ENCODE data around the gene HS2ST1. TPM values are rescaled to one million over a fixed set of nuclear protein-coding genes. Genes with fewer than 3 reads are reported as not detected.
"Not testable (repeated sequence)": the region's sequence is repeated elsewhere in the genome, so short reads cannot be mapped to it uniquely, and the experiment has no call there.

Gene HS2ST1
- total RNA-seq, 2 experiments from 2014 or later, result 20.6 to 23.0 TPM

DNA sequence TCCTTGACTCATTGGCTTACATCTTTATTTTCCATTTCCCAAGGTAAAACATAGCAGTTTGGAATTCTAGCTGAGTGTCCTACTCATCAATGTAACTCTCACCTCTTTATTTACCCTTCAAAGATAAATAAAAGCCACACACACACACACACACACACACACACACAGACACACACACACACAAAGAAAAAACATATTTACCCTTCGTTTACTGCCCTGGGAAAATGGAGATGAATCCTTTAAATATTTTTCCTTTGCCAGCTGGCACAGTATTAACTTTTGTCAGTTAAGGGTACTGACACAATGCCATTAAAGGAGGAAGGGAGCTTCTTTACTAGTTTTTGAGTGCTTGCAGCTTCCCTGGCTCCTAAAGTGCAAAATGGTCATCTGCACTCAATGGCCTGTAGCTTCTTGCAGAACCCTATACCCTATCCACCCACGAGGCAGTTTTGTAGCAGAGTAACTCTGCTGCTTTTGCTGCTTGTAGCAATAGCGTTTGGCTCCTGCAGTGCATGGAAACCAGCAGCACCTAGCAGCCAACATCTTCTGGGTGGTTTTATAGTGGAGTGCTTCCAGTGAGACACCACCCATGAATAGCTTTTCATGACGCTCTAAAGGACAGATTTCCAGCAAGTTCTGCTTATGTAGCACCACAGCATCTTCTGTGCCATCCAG is 103.7 kb downstream of the HS2ST1 start:
- no peak overlapping the region for H3K27ac Mint-ChIP-seq
- peaks cover 5% of the 10 kb centered on the region for H3K36me3 Mint-ChIP-seq (ENCODE audit: low read depth)
- H3K27me3 Mint-ChIP-seq, result no peaks in the 10 kb centered on the region
- H3K4me1 Mint-ChIP-seq, result no peaks in the 10 kb centered on the region
- no peak overlapping the region for H3K4me3 Mint-ChIP-seq
- CTCF ChIA-PET, result no interaction called here
- no peak for DNase-seq
- POLR2A ChIA-PET, result no interaction called here
- peaks cover 10% of the 10 kb centered on the region for H3K9me3 Mint-ChIP-seq

DNA sequence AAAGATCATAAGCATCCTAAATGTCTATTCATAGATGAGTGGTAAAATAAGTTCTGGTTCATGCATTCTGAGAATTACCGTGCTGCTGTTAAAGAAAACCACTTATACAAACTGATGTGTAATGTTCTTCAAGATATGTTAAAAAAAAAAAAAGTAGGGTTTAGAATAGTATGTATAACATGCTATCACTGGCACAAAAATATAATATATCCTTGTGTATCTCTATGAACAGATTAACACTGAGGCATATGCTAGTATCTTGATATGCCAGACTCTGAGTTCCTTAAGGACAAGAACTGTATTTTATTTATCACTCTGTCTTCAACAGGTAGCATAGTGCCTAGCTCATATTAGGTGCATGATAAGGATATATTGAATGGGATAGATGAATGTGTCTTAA is 108.9 kb downstream of the HS2ST1 start:
- Mint-ChIP-seq H3K36me3 (ENCODE audit: low read depth) (no peaks in the 10 kb centered on the region), H3K4me1 (no peaks in the 10 kb centered on the region), H3K27ac (no peak overlapping the region), H3K27me3 (no peaks in the 10 kb centered on the region), H3K9me3 (no peaks in the 10 kb centered on the region), H3K4me3 (no peak overlapping the region)
- DNase-seq, result no peak
- ChIA-PET POLR2A (no interaction called here), CTCF (interaction anchor here (0.5 kb wide), 1 partner anchor 894 kb away, joined by 3 read pairs; no protein-coding TSS in a partner anchor)

DNA sequence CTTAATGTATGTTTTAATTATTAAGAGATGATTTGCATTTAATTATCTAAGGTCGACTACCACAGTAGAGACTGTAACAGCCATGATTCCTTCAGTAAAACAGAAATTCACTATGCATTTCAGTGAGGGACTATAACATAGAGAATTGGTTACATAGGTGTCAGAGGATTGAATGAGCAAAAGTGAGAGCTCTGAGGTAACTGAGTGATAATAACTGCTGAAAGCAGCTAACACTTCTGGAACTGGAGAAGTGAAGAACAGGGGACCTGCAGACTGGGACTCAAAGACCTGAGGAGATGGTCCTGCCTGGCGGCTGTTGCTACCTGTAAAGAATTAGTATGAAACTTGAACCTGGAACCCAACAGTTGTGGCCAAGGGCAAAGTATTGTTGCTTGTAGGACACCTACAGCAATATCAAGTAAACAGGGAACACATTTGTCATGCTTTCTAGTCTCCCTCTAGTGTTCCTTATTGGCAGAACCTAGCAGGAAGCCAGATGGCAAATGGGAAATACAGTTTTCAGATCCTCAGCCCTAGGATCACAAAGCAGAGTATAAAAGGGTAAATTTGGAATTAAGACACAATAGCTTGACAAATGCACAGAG is 110.6 kb downstream of the HS2ST1 start:
- DNase-seq, result no peak
- Mint-ChIP-seq H3K27ac (no peak overlapping the region), H3K4me3 (no peak overlapping the region), H3K4me1 (no peaks in the 10 kb centered on the region), H3K9me3 (no peaks in the 10 kb centered on the region), H3K27me3 (no peaks in the 10 kb centered on the region), H3K36me3 (ENCODE audit: low read depth) (no peaks in the 10 kb centered on the region)
- ChIA-PET POLR2A (no interaction called here), CTCF (interaction anchor here (1.0 to 1.5 kb wide), 3 partner anchors 19 to 109 kb away, joined by 3 to 4 read pairs (median 3); no protein-coding TSS in a partner anchor)

DNA sequence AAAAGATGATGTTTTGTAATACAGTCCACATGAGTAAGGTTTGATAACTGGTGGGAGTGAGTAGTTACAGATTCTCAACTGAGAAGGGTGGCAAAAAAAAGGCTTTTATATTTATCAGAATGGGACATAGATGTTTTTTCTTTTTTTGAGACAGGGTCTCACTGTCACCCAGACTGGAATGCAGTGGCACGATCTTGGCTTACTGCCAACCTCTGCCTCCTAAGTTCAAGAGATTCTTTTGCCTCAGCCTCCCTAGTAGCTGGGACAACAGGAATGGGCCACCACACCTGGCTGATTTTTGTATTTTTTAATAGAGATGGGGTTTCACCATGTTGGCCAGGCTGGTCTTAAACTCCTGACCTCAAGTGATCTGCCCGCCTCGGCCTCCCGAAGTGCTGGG is 113.1 kb downstream of the HS2ST1 start:
- DNase-seq; H3K36me3 Mint-ChIP-seq (ENCODE audit: low read depth); H3K4me1 Mint-ChIP-seq; POLR2A ChIA-PET; H3K27ac Mint-ChIP-seq; H3K4me3 Mint-ChIP-seq; H3K27me3 Mint-ChIP-seq; CTCF ChIA-PET; H3K9me3 Mint-ChIP-seq: not testable (repeated sequence)

DNA sequence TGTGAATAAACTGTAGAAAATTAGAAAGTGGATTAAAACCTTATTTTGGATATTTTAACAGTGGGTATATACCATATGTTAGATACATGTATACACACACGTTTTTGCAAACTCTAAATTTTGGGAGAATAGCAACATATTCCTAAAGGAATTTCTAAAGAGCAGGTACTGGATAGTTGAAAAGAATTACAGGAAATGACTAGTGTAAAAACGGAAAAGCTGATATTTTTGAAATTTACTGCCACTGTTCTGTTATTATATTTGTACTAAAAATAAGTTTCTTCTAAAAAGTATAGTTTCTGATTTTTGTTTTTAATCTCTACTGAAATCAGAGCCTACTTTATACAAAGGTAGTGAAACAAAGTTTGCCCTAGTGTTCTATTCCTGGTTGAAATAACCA is 114.1 kb downstream of the HS2ST1 start:
- ChIA-PET CTCF (no interaction called here), POLR2A (no interaction called here)
- DNase-seq, result no peak
- Mint-ChIP-seq H3K4me3 (no peak overlapping the region), H3K4me1 (no peaks in the 10 kb centered on the region), H3K36me3 (ENCODE audit: low read depth) (no peaks in the 10 kb centered on the region), H3K27ac (no peak overlapping the region), H3K9me3 (no peaks in the 10 kb centered on the region), H3K27me3 (no peaks in the 10 kb centered on the region)

DNA sequence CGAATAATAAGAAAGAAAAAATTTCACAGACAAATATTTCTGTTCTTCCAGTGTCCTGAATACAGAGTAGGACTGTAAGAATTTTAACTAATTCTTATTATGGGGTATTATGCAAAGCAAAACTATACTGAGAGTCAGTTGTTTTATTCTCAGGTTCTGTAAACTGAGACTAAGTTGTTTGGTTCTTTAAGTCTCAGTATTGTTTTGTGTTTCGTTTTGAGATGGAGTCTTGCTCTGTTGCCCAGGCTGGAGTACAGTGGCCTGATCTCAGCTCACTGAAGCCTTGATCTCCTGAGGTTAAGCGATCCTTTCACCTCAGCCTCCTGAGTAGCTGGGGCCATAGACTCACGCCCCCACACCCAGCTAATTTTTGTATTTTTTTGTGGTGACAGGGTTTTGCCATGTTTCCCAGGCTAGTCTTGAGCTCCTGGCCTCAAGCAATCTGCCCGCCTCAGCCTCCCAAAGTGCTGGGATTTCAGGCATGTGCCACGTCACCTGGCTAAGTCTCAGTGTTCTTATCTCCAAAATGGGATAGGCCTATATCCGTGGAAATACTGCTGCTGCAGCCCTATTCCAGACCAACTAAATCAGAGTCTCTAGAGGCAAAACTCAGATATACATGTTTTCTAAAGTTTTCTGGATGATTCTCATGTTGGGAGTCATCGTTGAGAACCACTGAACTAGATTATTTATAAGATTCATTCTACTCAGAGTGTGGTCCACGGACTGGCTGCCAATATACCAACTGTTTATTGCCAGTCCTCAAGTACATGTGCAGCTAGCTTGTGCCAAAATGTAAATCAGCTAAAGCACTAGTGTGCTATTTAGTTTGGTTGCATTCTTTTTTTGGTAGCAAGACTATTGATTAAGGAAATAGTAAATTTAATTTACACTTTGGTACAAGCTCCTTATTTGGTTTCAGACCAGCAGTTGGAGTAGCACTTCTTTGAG is 116.6 kb downstream of the HS2ST1 start:
- no peaks in the 10 kb centered on the region for H3K4me1 Mint-ChIP-seq
- no peaks in the 10 kb centered on the region for H3K9me3 Mint-ChIP-seq
- POLR2A ChIA-PET, result no interaction called here
- DNase-seq, result no peak
- H3K27ac Mint-ChIP-seq, result no peak overlapping the region
- no peak overlapping the region for H3K4me3 Mint-ChIP-seq
- CTCF ChIA-PET, result interaction anchor here (0.8 kb wide), 1 partner anchor 14 kb away, joined by 3 read pairs; no protein-coding TSS in a partner anchor
- H3K36me3 Mint-ChIP-seq (ENCODE audit: low read depth), result no peaks in the 10 kb centered on the region
- H3K27me3 Mint-ChIP-seq, result no peaks in the 10 kb centered on the region

DNA sequence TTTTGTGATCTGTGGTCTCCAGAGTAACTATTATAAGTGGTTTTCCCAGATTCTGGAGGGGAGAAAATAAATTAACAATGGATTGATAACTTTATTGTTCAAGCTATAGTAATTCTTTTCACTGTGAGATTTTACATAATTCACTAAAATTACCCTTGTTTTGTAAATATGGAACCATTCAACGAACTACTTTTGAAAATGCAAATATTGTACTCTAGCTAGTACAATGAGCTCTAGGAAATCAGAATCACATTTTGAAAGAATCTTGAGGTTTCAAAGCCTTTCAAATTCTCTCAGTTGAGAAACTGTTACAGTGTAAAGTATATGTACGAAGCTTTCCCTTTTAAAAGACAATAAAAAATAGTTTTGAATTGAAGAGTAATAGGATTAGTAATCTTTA is 119.9 kb downstream of the HS2ST1 start:
- H3K9me3 Mint-ChIP-seq, result no peaks in the 10 kb centered on the region
- no peak overlapping the region for H3K27ac Mint-ChIP-seq
- no peaks in the 10 kb centered on the region for H3K36me3 Mint-ChIP-seq (ENCODE audit: low read depth)
- no peaks in the 10 kb centered on the region for H3K27me3 Mint-ChIP-seq
- ChIA-PET CTCF (interaction anchor here (1.1 kb wide), 1 partner anchor 11 kb away, joined by 4 read pairs; no protein-coding TSS in a partner anchor), POLR2A (interaction anchor here (0.6 kb wide), 1 partner anchor 152 kb away, joined by 4 read pairs; no protein-coding TSS in a partner anchor)
- no peak for DNase-seq
- no peak overlapping the region for H3K4me3 Mint-ChIP-seq
- no peaks in the 10 kb centered on the region for H3K4me1 Mint-ChIP-seq

DNA sequence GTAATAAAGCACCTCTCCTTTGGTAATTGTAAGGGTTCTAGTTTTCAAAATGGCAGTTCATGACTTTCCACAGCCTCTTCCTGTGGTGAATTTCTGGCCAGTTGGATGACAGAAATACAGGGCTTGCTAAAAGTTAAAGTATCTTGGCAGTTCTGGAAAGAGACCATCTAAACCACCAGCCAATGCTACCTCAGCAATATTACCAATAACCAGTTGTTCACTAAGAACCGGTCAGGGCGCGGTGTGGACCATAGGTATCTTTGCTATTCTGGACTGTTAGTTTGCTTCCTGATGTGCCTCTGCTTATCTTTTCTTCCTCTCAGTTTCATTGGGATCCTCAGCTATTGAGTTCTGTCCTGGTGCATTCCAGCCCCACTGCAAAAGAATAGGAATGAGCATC is 124.7 kb downstream of the HS2ST1 start:
- no peak for DNase-seq
- ChIA-PET CTCF (interaction anchor here (0.6 kb wide), 1 partner anchor 1741 kb away, joined by 3 read pairs; no protein-coding TSS in a partner anchor), POLR2A (no interaction called here)
- Mint-ChIP-seq H3K27me3 (no peaks in the 10 kb centered on the region), H3K27ac (no peak overlapping the region), H3K9me3 (no peaks in the 10 kb centered on the region), H3K4me3 (no peak overlapping the region), H3K4me1 (peaks cover 8% of the 10 kb centered on the region), H3K36me3 (ENCODE audit: low read depth) (no peaks in the 10 kb centered on the region)

DNA sequence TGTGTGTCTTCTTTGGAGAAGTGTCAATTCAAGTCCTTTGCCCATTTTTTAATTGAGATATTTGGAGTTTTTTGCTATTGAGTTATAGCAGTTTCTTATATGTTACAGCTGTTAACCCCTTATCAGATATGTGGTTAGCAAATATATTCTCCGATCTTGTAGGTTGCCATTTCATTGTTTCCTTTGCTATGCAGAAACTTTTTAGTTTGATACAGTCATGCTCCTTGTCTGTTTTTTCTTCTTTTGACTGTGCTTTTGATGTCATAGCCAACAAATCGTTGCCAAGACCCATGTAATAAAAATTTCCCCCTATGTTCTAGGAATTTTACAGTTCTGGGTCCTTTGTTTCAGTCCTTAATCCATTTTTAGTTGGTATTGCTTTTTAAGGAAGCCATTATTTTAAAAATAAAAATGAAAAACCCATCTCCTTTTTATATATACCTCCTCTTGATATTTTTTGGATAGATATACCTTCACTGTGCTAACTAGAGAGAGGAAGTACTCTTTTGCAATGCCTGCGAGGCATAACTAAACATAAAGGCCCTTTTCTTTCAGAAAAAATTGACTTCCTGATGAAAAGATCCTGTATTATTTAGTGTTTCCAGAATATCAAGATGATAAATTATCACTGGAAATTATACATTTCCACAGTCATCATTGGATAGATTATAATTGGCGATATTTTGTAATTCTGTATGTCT is 127.8 kb downstream of the HS2ST1 start:
- peaks cover 3% of the 10 kb centered on the region for H3K9me3 Mint-ChIP-seq
- H3K4me3 Mint-ChIP-seq, result no peak overlapping the region
- H3K27me3 Mint-ChIP-seq, result no peaks in the 10 kb centered on the region
- H3K27ac Mint-ChIP-seq, result no peak overlapping the region
- POLR2A ChIA-PET, result no interaction called here
- H3K36me3 Mint-ChIP-seq (ENCODE audit: low read depth), result no peaks in the 10 kb centered on the region
- peaks cover 28% of the 10 kb centered on the region for H3K4me1 Mint-ChIP-seq
- DNase-seq, result no peak
- CTCF ChIA-PET, result no interaction called here

DNA sequence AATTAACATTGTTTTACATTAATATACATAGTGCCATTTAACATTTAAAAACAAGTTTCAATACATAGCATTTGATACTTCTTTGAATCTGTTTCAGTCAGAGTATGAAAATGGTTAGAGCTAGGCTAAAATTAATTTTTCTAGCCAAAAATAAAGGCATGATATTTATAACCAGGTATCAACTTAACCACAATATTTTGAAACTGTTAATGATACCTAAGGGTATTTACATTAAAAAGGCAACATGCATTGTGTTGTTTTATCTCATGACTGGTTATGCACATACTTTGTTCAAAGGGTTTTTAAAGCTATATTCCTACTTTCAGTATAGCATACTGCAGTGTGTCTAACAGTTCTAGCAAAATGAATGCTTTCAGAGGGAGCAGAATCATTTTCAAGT is 130.0 kb downstream of the HS2ST1 start:
- H3K27me3 Mint-ChIP-seq, result no peaks in the 10 kb centered on the region
- peaks cover 12% of the 10 kb centered on the region for H3K9me3 Mint-ChIP-seq
- H3K27ac Mint-ChIP-seq, result no peak overlapping the region
- no peak overlapping the region for H3K4me3 Mint-ChIP-seq
- H3K4me1 Mint-ChIP-seq, result peaks cover 28% of the 10 kb centered on the region
- POLR2A ChIA-PET, result no interaction called here
- no peak for DNase-seq
- CTCF ChIA-PET, result interaction anchor here (1.4 to 1.8 kb wide), 3 partner anchors 10 to 340 kb away, joined by 3 to 7 read pairs (median 4); partner anchors contain the start of gene SH3GLB1
- H3K36me3 Mint-ChIP-seq (ENCODE audit: low read depth), result no peaks in the 10 kb centered on the region

DNA sequence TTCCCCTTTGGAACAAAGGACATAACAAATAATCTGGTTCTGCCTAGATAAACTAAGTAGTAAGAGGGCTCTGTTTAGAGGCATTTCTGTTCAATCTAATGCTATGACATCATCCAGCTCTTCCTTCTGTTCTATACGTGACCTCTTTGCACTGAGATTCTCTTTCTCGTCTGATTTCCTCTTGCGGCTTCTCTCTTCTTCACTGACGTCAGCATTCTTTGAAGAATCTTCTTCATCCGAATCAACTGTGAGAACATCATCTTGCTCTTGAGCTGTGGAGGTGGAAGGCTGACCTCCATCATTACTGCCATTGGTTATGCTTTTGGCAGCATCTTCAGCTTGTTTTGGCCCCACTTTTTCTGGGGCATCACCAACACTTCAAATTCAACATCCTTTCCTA is 130.4 kb downstream of the HS2ST1 start:
- H3K4me3 Mint-ChIP-seq, result no peak overlapping the region
- ChIA-PET POLR2A (no interaction called here), CTCF (interaction anchor here (0.6 to 1.8 kb wide), 4 partner anchors 11 to 340 kb away, joined by 3 to 7 read pairs (median 4); partner anchors contain the start of gene SH3GLB1)
- H3K4me1 Mint-ChIP-seq, result peaks cover 29% of the 10 kb centered on the region
- DNase-seq, result peak; percentile 54
- H3K27me3 Mint-ChIP-seq, result no peaks in the 10 kb centered on the region
- peak overlapping the region; percentile 83 for H3K27ac Mint-ChIP-seq
- H3K9me3 Mint-ChIP-seq, result peaks cover 12% of the 10 kb centered on the region
- no peaks in the 10 kb centered on the region for H3K36me3 Mint-ChIP-seq (ENCODE audit: low read depth)

DNA sequence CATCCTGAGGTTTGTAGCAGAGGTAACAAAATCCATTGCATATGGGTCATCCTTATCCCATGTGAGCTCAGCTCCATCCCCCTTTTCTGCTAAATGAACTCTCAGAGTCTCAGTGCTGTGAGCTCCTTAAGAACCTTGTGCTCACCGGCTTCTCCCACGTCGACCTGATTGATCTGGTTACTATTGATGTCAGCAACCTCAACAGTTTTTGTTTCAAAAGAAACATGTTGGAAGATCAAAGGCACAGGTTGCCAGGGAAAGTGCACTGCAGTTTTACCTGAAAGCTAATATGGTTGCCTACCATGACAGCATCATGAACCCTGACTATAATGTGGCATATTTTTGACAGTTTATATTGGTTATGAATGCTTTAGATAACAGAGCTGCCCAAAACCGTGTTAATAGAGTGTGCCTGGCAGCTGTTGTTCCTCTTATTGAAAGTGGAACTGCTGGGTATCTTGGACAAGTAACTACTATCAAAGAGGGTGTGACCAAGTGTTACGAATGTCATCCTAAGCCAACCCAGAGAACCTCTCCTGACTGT is 131.4 kb downstream of the HS2ST1 start:
- CTCF ChIA-PET, result interaction anchor here (0.9 to 1.8 kb wide), 3 partner anchors 12 to 341 kb away, joined by 3 to 7 read pairs (median 4); partner anchors contain the start of gene SH3GLB1

More for the DNA sequence above, 131.4 kb downstream of the HS2ST1 start:
- POLR2A ChIA-PET, result interaction anchor here (0.6 kb wide), 1 partner anchor 104 kb away, joined by 3 read pairs; no protein-coding TSS in a partner anchor
- H3K4me1 Mint-ChIP-seq, result peaks cover 30% of the 10 kb centered on the region
- peaks cover 12% of the 10 kb centered on the region for H3K9me3 Mint-ChIP-seq
- no peak overlapping the region for H3K4me3 Mint-ChIP-seq
- H3K36me3 Mint-ChIP-seq (ENCODE audit: low read depth), result no peaks in the 10 kb centered on the region
- DNase-seq, result peak; percentile 77
- peak overlapping the region; percentile 83 for H3K27ac Mint-ChIP-seq
- H3K27me3 Mint-ChIP-seq, result no peaks in the 10 kb centered on the region

Measured in activated CD4-positive, alpha-beta T cell treated with anti-CD3 and anti-CD28 coated beads, Interleukin-2, amount 10 ng/mL, durations not matched to agents 7 days and 5 days (primary cell).